Left renal pelvis (tissue), 4 donors: ENCODE results near the gene LARGE2. TPM values are rescaled to one million over a fixed set of nuclear protein-coding genes. Genes with fewer than 3 reads are reported as not detected.

Experiments used
- DNase-seq, 4 donors: peaks; one replicate each; pipeline ENCODE4 v3.0.0-alpha.2; 2013; ENCODE audit warnings: low read depth in 4 of 4, low spot score in 3 of 4
- polyA plus RNA-seq, 4 donors: library from polyadenylated mRNA; unstranded; fragments of 120-200 nt; gene quantifications; one replicate each; pipeline ENCODE4 v1.2.1, GENCODE V29; 2013; ENCODE audit not compliant: insufficient read length in 4 of 4

The LARGE2 gene
- polyA plus RNA-seq, 4 donors: 0.96 to 26.0 (median 19.1) TPM

DNA sequence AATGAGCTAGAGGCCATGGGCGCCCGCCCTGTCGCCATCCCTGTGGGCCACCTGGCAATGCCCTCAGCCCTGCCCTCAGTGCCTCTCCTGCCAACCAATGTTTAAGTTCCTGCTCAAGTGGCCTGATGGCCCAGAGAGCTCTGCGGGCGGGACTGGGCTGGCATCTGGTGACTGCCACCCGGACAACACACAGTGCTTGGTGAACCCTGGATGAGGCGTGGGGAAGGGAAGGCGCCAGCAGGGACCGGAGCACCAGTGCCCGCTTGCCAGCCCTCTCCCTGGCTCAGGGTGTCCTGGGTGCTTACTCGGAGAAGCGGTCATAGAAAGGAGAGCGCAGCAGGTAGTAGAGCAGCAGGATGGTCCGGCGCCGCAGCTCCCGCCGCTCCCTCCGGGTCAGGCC is 8.9 kb upstream of the LARGE2 start:
- no peak for DNase-seq

DNA sequence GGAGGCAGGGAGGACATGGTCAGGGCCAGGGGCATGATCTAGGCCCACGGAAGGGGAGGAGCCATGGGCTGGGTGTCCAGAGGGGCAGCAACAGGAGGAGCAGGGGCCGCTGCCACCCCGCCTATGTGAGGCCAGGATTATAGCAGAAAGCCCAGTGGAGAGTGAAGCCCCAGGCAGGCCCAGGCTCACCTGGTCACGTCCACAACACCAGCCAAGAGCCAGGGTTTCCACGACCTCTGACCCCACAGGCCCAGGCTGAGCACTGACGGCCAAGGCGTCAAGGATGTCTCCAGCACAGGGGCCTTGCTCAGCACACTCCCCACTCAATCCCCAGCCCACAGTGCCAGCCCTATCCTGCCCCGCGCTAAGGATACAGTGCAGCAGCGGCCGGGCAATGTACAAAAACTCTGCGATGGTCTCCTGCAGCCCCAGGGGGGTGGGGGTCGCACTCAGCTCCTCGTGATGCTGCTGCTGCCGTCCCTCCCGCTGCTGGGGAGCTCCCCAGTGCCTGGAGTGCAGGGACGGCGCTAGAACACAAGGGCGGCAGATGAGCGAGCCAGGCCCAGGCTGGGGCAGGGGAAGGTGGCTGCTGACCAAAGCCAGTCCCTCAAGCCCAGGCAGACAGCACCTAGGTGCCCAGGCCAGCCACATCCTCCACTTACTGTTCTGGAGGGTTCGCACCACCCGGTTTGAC is 8.4 kb upstream of the LARGE2 start:
- DNase-seq: no peak

DNA sequence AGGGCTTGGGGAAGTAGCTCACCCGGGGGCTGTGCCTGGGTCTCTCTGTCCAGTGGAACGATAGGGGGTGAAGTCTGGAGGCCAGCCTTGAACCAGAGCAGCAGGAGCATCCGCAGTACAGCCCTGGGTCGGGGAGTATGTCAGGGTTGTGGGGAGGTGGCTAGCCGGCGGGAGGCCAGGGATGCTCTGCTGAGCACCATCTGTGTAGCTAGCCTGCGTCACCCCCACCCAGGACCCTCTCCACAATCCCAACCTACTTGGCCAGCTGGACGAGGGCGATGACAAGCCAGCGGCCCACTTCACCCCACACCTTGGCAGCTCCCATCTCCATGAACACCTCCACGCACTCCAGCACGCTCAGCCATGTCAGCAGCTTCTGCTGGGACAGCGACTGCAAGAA is 7.0 kb upstream of the LARGE2 start:
- DNase-seq: no peak

DNA sequence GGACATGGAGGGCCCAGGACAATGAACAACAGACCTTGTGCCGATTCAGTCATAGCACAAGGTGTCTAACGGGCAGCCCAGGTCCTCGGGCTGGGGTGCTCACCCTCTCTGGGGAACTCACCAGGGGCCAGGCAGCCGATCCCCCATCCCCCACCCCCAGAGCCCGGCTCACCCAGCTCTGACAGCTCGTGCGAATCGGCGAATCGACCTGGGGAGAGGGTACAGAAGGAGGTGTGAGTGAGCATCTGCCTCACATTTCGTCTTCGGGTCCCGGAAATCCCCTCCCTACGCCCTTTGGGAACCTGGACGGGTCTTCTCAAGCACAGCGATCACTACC is 5.2 kb upstream of the LARGE2 start:
- no peak for DNase-seq

DNA sequence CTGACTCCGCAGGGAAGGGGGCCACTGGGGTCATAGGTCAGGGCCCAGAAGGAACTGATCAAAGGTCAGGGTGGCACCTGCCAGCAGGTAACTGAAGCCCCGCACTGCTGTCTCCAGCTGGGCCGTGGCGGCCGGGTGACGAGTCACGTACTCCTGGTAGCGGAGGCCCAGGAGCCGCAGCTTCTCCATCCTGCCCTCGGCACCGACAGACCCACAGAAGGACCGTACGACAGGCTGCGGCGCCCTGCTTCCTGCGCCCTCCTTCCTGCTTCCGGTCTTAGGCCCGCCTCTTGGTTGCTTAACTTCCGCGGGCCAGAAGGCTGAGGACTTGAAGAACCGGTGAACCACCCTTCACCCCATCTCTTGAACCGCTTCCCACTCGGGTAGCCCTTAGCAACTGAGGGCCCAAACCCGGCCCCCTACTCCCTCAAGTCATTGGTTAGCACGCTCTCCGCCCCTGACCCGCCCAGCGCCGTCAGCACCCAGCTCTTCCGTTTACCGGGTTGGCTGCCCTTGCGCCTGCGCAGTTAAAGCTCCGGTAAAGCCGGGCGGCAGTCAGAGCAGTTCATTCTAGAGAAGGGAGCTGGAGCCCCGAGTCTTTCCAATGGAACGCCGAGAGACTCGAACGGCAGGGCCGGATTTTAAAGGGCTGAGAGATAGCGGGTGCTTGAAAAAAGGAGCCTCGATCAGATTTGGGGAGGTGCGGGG is 4.7 kb upstream of the LARGE2 start, which contains the start of gene PEX16:
Gene PEX16, minus strand, starts transcription at position 255 of the 708 bp plus-strand sequence. Its CDS starts 66 bp downstream, at position 189.
- DNase-seq: peak; percentile 89 to 93 (median 90)

DNA sequence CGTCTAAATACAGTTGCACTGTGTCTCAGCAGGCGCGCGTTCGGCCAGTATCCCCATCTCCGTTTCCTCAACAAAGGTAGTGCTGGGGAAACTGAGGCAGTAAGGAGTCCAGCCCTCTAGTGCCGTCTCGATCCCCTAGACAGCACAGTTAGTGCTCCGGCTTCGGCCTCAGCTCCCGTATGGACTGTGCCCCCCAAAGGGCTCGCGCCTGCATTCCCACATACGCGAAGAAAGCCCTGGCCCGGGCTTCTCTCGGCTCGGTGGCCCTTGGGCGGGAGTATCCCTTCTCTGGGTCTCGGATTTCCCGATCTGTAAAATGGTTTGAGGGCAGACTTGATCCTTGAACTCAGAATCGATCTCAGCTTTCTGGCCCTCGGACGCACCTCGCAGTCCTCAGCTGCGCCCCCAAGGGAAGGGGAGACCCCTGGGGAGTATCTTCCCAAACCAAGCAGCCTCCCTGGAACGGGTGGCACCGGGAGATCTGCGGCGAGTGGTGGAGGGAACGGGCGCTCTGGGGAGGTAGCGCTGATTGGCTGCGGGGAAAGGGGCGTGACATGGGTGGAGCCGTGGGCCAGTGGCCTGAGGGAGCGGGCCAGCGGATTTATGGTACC is 4.0 kb upstream of the LARGE2 start:
- DNase-seq: no peak

DNA sequence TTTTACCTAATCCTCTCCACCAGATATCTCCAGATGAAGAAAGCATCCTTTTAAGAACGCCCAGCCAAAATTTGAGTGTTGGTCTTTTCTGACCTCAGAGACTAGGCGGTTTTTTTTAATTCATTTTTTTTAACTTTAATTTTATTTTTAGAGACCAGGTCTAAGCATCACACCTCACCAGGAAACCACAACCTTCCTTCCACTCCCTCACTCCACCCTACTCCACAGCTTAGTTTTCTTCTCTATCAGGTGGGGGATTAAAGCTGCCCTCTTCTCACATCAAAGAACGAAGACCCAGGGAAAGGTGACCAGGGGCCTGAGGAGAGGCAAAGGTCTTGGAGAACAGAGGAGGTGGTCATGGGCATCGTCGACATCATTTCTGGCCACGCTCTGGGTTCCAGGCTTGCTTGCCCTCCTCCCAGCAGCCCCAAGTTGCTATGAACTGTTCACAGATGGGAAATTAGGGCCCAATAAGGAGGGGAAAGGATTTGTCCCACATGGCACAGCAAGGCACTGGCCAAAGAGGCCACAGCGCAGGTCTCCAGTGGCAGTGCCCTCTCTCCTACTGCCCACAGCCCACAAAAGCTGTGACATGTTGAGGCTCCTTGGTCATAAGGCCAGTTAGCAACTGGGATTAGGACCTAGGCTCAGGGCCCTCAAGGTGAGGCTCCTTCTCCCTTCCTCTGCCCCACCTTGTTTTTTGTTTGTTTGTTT is 3.3 kb upstream of the LARGE2 start:
- no peak for DNase-seq

DNA sequence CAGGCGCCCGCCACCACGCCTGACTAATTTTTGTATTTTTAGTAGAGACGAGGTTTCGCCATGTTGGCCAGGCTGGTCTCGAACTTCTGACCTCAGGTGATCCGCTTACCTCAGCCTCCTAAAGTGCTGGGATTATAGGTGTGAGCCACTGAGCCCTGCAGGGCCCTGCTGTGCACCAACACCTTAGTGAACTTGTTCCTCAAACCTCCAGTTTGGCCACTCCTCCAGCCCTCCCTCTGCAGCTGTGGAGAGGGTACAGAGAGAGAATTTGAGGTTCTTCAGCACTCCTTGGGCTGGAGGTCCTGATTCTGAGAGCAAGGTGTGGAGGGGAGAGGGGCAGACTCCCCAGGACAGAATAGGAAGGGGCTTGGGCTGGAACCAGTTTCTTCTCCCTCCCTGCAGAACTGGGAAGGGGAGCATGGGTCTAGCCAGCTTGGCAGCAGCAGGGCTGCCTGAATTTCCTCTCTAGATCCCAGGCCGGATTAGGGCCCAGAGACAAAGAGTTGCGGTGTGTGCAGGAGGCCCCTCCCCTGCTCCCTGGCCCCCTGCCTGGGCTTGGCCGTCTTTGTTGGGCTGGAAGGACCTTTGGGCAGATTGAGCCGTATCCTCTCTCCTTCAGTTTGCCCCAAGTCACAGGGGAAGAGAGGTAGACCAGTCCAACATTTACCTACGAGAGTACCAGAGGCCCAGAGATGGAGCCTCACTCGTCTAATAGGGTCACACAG is 2.5 kb upstream of the LARGE2 start:
- DNase-seq: no peak

DNA sequence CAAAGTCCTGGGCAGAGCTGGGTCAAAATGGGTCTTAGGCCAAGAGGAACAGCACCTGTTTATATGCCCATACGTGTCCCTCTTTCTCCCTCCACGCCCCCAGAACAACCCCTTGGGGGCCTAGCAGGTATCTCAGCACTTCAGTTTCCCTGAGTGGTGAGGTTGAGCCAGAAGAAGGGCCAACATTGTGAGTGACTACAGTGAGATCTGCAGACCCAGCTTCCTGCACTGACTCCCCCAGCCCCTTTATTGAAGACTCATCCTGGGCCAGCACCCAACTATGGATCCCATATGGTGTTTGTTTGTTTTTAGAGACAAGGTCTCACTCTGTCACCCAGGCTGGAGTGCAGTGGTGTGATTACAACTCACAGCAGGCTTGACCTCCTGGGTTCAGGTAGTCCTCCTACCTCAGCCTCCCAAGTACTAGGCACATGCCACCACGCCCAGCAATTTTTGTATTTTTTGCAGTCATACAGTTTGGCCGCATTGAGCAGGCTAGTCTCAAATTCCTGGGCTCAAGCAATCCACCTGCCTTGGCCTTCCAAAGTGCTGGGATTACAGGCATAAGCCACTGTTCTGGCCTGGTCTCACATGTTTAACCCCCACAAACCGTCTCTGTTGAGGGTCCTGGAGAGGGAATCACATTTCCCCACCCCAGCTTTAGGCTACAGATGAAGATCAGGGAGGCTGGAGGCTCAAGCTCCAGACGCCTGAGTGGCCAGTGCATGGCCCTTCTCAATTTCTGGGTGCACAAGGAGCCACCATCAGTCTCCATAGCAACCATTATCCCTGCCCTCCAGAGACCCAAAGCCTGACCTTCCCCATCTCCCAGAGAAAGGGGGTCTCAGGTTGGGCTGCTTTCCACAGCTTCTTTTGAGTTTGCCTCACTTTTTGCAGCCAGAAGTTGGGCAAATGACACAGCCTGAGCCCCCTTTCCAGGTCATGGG is 1.7 kb upstream of the LARGE2 start:
- DNase-seq: no peak

DNA sequence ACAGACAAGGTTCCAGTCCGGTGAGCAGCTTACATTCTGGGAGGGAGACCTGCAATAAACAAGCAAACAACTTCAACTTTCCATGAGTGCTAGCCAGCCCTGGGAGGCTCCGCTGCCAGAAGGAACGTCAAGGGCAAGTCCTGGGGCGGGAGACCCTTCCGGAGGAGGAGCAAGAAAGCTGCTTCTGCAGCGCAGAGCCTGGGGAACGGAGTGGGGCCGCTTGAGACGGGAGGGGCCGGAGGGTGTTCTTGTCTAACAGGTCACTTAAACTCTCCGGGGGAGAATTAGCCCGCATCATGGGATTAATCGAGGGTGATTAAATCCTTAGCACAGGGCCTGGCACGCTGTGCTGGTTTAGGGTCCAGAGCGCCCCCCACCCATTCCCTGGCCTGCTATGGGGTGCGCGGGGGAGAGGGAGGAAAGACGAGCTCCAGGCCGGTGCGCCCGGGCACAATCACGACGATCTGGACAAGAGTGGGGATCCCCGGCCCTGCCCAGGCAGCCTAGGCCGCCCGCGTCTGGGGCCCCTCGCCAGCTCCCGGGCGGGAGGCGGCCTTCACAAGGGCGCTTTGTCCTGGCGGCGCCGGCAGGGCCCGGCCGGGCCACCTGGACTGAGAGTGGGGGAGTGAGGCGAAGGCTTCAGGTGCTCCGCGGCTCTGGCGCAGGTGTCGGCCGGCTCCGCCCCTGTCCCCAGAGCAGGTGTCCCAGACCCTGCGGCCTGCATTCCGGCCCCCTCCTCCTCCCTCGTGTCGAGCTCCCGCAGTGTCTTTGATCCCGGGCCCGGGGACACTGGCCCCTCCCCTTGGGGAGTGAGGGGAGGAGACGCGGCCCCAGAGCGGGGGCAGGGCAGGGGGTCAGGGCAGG is 663 bp upstream of the LARGE2 start:
- peak in 1 of 4 donors; percentile 45 for DNase-seq

DNA sequence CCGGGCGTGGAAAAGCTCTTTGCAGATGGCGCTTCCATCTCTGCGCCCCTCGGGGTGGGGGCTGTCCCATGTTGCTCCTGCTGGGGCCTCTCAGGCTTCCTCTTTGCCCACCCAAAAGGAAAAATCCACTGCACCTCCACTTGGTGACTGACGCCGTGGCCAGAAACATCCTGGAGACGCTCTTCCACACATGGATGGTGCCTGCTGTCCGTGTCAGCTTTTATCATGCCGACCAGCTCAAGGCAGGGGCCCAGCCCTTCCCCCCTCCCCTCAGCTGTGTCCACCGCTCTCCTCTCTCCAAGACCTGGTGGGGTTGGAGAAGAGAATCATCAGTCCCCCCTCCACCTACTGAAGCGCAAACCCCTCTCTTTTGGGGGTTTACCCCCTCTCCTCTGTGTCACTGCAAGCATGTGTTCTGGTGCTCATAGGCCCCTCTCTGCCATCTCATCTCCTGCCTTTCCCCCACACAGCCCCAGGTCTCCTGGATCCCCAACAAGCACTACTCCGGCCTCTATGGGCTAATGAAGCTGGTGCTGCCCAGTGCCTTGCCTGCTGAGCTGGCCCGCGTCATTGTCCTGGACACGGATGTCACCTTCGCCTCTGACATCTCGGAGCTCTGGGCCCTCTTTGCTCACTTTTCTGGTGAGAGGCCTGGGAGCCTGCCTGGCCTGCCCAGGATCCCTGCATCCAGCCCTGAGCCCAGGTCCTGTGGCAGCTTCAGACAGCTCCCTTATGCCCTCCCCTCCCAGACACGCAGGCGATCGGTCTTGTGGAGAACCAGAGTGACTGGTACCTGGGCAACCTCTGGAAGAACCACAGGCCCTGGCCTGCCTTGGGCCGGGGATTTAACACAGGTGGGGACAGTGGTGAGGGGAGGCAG is 1.8 kb downstream of the LARGE2 start:
- DNase-seq: no peak

DNA sequence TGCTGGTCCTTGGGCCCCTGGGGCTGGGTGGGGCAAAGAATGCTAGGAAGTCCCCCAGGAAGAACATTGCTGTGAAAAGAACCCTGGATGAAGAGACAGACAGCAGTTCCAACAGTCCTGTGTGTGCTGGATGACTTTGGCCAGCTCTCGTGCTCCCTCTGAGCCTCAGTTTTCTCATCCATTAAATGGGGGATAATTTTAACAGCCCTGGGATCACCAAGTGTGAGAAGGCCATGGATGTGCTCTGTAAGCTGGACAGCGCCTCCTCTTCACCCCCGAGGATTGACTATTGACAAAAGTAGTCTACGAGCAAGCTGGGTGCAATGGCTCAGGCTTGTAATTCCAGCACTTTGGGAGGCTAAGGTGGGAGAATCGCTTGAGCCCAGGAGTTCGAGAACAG is 2.5 kb downstream of the LARGE2 start:
- no peak for DNase-seq

DNA sequence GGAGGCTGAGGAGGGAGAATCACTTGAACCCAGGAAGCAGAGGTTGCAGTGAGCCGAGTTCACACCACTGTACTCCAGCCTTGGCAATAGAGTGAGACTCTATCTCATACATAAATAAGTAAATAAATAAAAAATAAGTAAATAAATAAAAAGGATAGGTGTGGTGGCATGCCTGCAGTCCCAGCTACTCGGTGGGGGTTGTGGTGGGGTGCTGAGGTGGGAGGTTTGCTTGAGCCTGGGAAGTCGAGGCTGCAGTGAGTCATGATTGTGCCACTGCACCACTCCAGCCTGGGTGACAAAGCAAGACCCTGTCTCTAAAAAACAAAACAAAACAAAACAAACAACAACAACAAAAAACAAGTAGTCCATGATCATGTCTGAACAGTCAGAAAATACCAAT is 3.1 kb downstream of the LARGE2 start:
- DNase-seq: no peak

DNA sequence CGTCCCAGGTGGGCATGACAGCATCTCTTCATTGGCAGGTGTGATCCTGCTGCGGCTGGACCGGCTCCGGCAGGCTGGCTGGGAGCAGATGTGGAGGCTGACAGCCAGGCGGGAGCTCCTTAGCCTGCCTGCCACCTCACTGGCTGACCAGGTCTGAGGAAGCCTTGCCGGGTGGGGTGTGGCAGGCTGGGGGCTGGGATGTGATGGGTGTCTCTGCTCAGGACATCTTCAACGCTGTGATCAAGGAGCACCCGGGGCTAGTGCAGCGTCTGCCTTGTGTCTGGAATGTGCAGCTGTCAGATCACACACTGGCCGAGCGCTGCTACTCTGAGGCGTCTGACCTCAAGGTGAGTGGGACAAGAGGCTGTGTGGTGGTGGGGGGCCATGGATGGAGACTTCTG is 3.5 kb downstream of the LARGE2 start:
- no peak for DNase-seq

DNA sequence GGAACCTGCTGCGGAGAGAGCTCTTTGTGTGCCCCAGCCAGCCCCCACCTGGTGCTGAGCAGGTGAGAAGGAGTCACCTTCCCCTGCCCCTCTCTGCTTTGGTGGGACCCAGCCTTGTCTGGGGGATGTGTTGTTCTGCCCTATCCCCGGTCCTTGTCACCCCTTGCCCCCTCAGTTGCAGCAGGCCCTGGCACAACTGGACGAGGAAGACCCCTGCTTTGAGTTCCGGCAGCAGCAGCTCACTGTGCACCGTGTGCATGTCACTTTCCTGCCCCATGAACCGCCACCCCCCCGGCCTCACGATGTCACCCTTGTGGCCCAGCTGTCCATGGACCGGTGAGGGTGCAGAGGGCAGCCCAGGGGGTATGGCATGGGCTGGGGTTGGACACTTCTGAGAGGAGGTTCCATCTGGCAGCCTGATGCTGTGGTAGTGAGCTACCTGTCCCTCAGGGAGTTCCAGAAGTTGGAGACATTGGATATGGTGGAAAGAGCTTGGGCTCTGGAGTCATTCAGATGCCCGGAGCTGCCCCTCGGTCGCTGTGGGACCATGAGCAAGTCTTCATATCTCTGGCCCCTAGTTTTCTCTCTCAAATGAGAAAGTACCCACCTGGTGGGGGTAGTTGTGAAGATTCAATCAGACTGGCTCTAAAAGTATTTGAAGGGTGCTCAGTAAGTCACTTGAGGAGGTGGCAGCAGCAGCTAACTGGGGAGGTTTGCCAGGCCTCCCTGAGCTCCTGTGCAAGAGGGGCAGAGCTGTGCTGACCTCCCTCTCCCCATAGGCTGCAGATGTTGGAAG is 4.3 kb downstream of the LARGE2 start:
- DNase-seq: no peak

DNA sequence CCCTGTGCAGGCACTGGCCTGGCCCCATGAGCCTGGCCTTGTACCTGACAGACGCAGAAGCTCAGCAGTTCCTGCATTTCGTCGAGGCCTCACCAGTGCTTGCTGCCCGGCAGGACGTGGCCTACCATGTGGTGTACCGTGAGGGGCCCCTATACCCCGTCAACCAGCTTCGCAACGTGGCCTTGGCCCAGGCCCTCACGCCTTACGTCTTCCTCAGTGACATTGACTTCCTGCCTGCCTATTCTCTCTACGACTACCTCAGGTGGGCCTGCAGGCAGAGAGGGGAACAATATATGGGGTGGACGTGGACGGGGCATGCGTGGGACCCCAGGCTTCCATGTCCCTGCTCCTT is 4.9 kb downstream of the LARGE2 start:
- DNase-seq: no peak
